Measurements from ENCODE around the gene ASB16. TPM values are rescaled to one million over a fixed set of nuclear protein-coding genes. Genes with fewer than 3 reads are reported as not detected.
A peak's percentile ranks its signal among the peaks of the same experiment; 100 is the strongest.

The ASB16 gene
- total and polyA plus RNA-seq, 9 of the 15 experiments (the other 6 are each of a cell fraction or from before 2014, with no cell fraction given) = 0.03 to 0.07 TPM; not detected in 7

- no peak for FAIRE-seq
- Histone ChIP-seq H3K9me3 (replicated peaks; ENCODE audit: control insufficient read depth, insufficient read depth, low read depth, low read length) (no peaks in the 10 kb centered on the region), H3K4me1 (replicated peaks in 1 of 2; ENCODE audit: control insufficient read depth in 2 of 2, insufficient read depth in 2 of 2, low read length in 2 of 2) (peaks cover 9 to 31% of the 10 kb centered on the region in 2 experiments), H4K20me1 (replicated peaks; ENCODE audit: control insufficient read depth, insufficient read depth, low read length) (0 out of 2 replicates have a peak, but pooled peaks cover 2% of the 10 kb centered on the region), H3K9me1 (ENCODE audit: control insufficient read depth, insufficient read depth, low read length) (no peaks in the 10 kb centered on the region), H3K79me2 (ENCODE audit: control insufficient read depth, insufficient read depth, low read length) (peaks cover 18% of the 10 kb centered on the region), H3K27ac (ENCODE audit: extremely low read depth, low read depth, low read length) (no peak overlapping the region), H3K4me3 (no peak overlapping the region), H2AFZ (ENCODE audit: low read depth, low read length) (no peak overlapping the region), H3K4me2 (ENCODE audit: insufficient read depth, low read length) (no peak overlapping the region), H3K27me3 (ENCODE audit: control insufficient read depth in 2 of 2, insufficient read depth in 2 of 2, low read length in 2 of 2) (no peaks in the 10 kb centered on the region), H3K36me3 (ENCODE audit: control insufficient read depth, insufficient read depth, low read length) (peaks cover 84% of the 10 kb centered on the region; the same call in 2 of the 3 replicates), H3K9ac (ENCODE audit: insufficient read depth in 1 of 2, low read depth in 2 of 2, low read length in 2 of 2) (peak overlapping the region in 1 of 2 experiments; percentile 37; a peak in 1 of 4 replicates)
- intact Hi-C loops (cut with micrococcal nuclease) = no loop called here
- in situ Hi-C loops (cut with MboI) = no loop called here
- ChIA-PET POLR2A (interaction anchor here (0.5 to 1.3 kb wide), 2 partner anchors 17 to 74 kb away, joined by 3 read pairs; no protein-coding TSS in a partner anchor), CTCF (ENCODE audit: low intra/inter-chr PET ratio) (no interaction called here)
- ATAC-seq = no peak
- 86% methylated on average over 13 of the region's 14 CpGs for WGBS (ENCODE audit: insufficient coverage, low coverage, missing lambda C conversion rate)
- TF ChIP-seq NFIC (IDR thresholded peaks at IDR 0.05) = peak; percentile 34; the same call in 1 of the 2 replicates
- TF ChIP-seq, protein P1, sequence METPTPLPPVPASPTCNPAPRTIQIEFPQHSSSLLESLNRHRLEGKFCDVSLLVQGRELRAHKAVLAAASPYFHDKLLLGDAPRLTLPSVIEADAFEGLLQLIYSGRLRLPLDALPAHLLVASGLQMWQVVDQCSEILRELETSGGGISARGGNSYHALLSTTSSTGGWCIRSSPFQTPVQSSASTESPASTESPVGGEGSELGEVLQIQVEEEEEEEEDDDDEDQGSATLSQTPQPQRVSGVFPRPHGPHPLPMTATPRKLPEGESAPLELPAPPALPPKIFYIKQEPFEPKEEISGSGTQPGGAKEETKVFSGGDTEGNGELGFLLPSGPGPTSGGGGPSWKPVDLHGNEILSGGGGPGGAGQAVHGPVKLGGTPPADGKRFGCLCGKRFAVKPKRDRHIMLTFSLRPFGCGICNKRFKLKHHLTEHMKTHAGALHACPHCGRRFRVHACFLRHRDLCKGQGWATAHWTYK (CRISPR knock-in tag; IDR thresholded peaks at IDR 0.05) = no peak
- no peak for TF ChIP-seq ZNF133 (CRISPR knock-in tag; IDR thresholded peaks at IDR 0.05)
- TF ChIP-seq RBFOX2 (IDR thresholded peaks at IDR 0.05; ENCODE audit: low read depth, low read length) = peak; percentile 38; the same call in 1 of the 2 replicates
- no peak for TF ChIP-seq ZNF239 (CRISPR knock-in tag; IDR thresholded peaks at IDR 0.05)
- TF ChIP-seq POLR2G (IDR thresholded peaks at IDR 0.05; ENCODE audit: low read depth, low read length) = peak; percentile 62
- no peak for TF ChIP-seq ZNF644 (tag; IDR thresholded peaks at IDR 0.05; ENCODE audit: low read depth)
- TF ChIP-seq MXI1 (IDR thresholded peaks at IDR 0.05; ENCODE audit: low read depth, low read length) = no peak
- no peak for TF ChIP-seq EZH2 (IDR thresholded peaks at IDR 0.05; ENCODE audit: borderline replicate concordance, low read depth, low read length)
- TF ChIP-seq KLF10 (CRISPR knock-in tag; IDR thresholded peaks at IDR 0.05) = no peak
- no peak for DNase-seq (ENCODE audit: extremely low read depth in 1 of 4, low spot score in 3 of 4)
- BruUV-seq (replicated peaks) = no TSS peak
Measured at GRCh38 chr17:44193326-44194084, 23.0 kb downstream of the ASB16 start.
